ENCODE measurements around the gene FHOD1. TPM values are rescaled to one million over a fixed set of nuclear protein-coding genes. Genes with fewer than 3 reads are reported as not detected.

Gene FHOD1
- total and polyA plus RNA-seq, 9 of the 15 experiments (the other 6 are each of a cell fraction or from before 2014, with no cell fraction given) = 18.7 to 126 (median 32.3) TPM

GRCh38 chr16:67204076-67204475, 43.2 kb downstream of the FHOD1 start:
- WGBS (ENCODE audit: insufficient coverage, low coverage, missing lambda C conversion rate) = 92% methylated on average over 4 of the region's 4 CpGs
- no peak for FAIRE-seq
- POLR2A ChIA-PET = interaction anchor here (0.5 to 2.2 kb wide), 4 partner anchors 11 to 208 kb away, joined by 3 to 6 read pairs (median 4); no protein-coding TSS in a partner anchor
- no peak for TF ChIP-seq ARID4B (CRISPR knock-in tag; IDR thresholded peaks at IDR 0.05)
- no peak for TF ChIP-seq FOXJ3 (CRISPR knock-in tag; IDR thresholded peaks at IDR 0.05)
- no peak for TF ChIP-seq TFAM (CRISPR knock-in tag; conservative IDR thresholded peaks at IDR 0.05)
- no peak for TF ChIP-seq RBFOX2 (IDR thresholded peaks at IDR 0.05; ENCODE audit: low read depth, low read length)
- no peak for TF ChIP-seq FOXJ2 (tag; IDR thresholded peaks at IDR 0.05)
- TF ChIP-seq HDAC6 (IDR thresholded peaks at IDR 0.05; ENCODE audit: low read depth, low read length) = no peak
- TF ChIP-seq ADNP (tag; IDR thresholded peaks at IDR 0.05) = no peak
- TF ChIP-seq HNRNPUL1 (IDR thresholded peaks at IDR 0.05; ENCODE audit: low read length) = no peak
- TF ChIP-seq CEBPG (CRISPR knock-in tag; IDR thresholded peaks at IDR 0.05) = no peak
- no peak for TF ChIP-seq CEBPG (tag; conservative IDR thresholded peaks at IDR 0.05 in 1 of 2, IDR thresholded peaks at IDR 0.05 in 1 of 2)
- no peak for TF ChIP-seq ZNF695 (CRISPR knock-in tag; IDR thresholded peaks at IDR 0.05)
- TF ChIP-seq ZNF224 (CRISPR knock-in tag; IDR thresholded peaks at IDR 0.05) = no peak
- TF ChIP-seq ZKSCAN8 (CRISPR knock-in tag; IDR thresholded peaks at IDR 0.05) = no peak
- TF ChIP-seq GTF2B (IDR thresholded peaks at IDR 0.05; ENCODE audit: extremely low read depth, insufficient read length) = no peak
- TF ChIP-seq TEAD2 (tag; IDR thresholded peaks at IDR 0.05) = no peak
- no peak for TF ChIP-seq ZNF696 (CRISPR knock-in tag; conservative IDR thresholded peaks at IDR 0.05)
- TF ChIP-seq ZFPM2 (CRISPR knock-in tag; IDR thresholded peaks at IDR 0.05) = no peak
- no peak for TF ChIP-seq NR2F6 (CRISPR knock-in tag; IDR thresholded peaks at IDR 0.05)
- no peak for TF ChIP-seq GTF2F1 (IDR thresholded peaks at IDR 0.05; ENCODE audit: low read depth, low read length)

More at GRCh38 chr16:67204076-67204475, 43.2 kb downstream of the FHOD1 start:
- no TSS peak for BruUV-seq (replicated peaks)
- CTCF ChIA-PET (ENCODE audit: low intra/inter-chr PET ratio) = no interaction called here
- Histone ChIP-seq H3K4me2 (ENCODE audit: insufficient read depth, low read length) (no peak overlapping the region), H3K9me3 (replicated peaks; ENCODE audit: control insufficient read depth, insufficient read depth, low read depth, low read length) (no peaks in the 10 kb centered on the region), H2AFZ (ENCODE audit: low read depth, low read length) (no peak overlapping the region), H3K9ac (ENCODE audit: insufficient read depth in 1 of 2, low read depth in 2 of 2, low read length in 2 of 2) (peak overlapping the region in 1 of 2 experiments; percentile 13; a peak in 1 of 4 replicates), H4K20me1 (replicated peaks; ENCODE audit: control insufficient read depth, insufficient read depth, low read length) (no peaks in the 10 kb centered on the region; the same call in 1 of the 2 replicates), H3K36me3 (ENCODE audit: control insufficient read depth, insufficient read depth, low read length) (peaks cover 52% of the 10 kb centered on the region; the same call in 2 of the 3 replicates), H3K27ac (ENCODE audit: extremely low read depth, low read depth, low read length) (no peak overlapping the region), H3K4me3 (no peak overlapping the region), H3K4me1 (replicated peaks in 1 of 2; ENCODE audit: control insufficient read depth in 2 of 2, insufficient read depth in 2 of 2, low read length in 2 of 2) (peaks cover 10 to 54% of the 10 kb centered on the region in 2 experiments; a peak in 4 of 5 replicates), H3K79me2 (ENCODE audit: control insufficient read depth, insufficient read depth, low read length) (no peaks in the 10 kb centered on the region), H3K9me1 (ENCODE audit: control insufficient read depth, insufficient read depth, low read length) (peaks cover 3% of the 10 kb centered on the region), H3K27me3 (ENCODE audit: control insufficient read depth in 2 of 2, insufficient read depth in 2 of 2, low read length in 2 of 2) (no peaks in the 10 kb centered on the region)
- in situ Hi-C loops (cut with MboI) (no loop called here), intact Hi-C loops (cut with micrococcal nuclease) (no loop called here)
- no peak for DNase-seq (ENCODE audit: extremely low read depth in 1 of 4, low spot score in 3 of 4)
- ATAC-seq = no peak

All from K562 (cell line).